GM20000 (cell line): ENCODE results near the gene USP36.
"Not testable (repeated sequence)": the region's sequence is repeated elsewhere in the genome, so short reads cannot be mapped to it uniquely, and the experiment has no call there.

Experiments
- DNase-seq: peaks from one replicate; pipeline ENCODE4 v3.0.0; 2012; ENCODE audit warnings: low spot score
- CTCF ChIP-seq: IDR thresholded peaks from 2 replicates; pipeline ENCODE4 v1.5.1; 2012; ENCODE audit warnings: mild to moderate bottlenecking, control low read depth; ENCODE audit errors: extremely low read depth, missing control alignments

USP36 gene

GRCh38 chr17:78884148-78884825, 43.7 kb upstream of the USP36 start:
- no peak for DNase-seq
- no peak for TF ChIP-seq CTCF

GRCh38 chr17:78883533-78884131, 43.0 kb upstream of the USP36 start:
- DNase-seq = no peak
- no peak for TF ChIP-seq CTCF

GRCh38 chr17:78883089-78883532, 42.5 kb upstream of the USP36 start:
- DNase-seq = no peak
- no peak for TF ChIP-seq CTCF

GRCh38 chr17:78882540-78883088, 42.0 kb upstream of the USP36 start:
- TF ChIP-seq CTCF = no peak
- no peak for DNase-seq

GRCh38 chr17:78879635-78880186, 39.1 kb upstream of the USP36 start:
- no peak for DNase-seq
- TF ChIP-seq CTCF = no peak

GRCh38 chr17:78878871-78879527, 38.4 kb upstream of the USP36 start:
- TF ChIP-seq CTCF = no peak
- DNase-seq = no peak

GRCh38 chr17:78878261-78878660, 37.6 kb upstream of the USP36 start:
- no peak for TF ChIP-seq CTCF
- no peak for DNase-seq

- not testable (repeated sequence) for DNase-seq
Measured at GRCh38 chr17:78876954-78877517, 36.4 kb upstream of the USP36 start.
